Activated T-helper 17 cell treated with anti-CD3 and anti-CD28 coated beads, Interleukin-2, amount 50 U/mL, for 72 hours (primary cell): ENCODE data around the gene MAP1S. TPM values are rescaled to one million over a fixed set of nuclear protein-coding genes. Genes with fewer than 3 reads are reported as not detected.

Experiments
- ATAC-seq: fragments of 150-1000 bp; cut with Tn5 transposase; replicated peaks from 2 replicates; pipeline ENCODE4 v1.10.0; 2021; ENCODE audit warnings: mild to moderate bottlenecking, moderate library complexity
- H3K27ac Mint-ChIP-seq: one replicate; pipeline ENCODE4 v1.8.0; 2022; ENCODE audit warnings: mixed read lengths
- H3K27me3 Mint-ChIP-seq: one replicate; pipeline ENCODE4 v1.8.0; 2022; ENCODE audit warnings: mixed read lengths
- H3K36me3 Mint-ChIP-seq: one replicate; pipeline ENCODE4 v1.8.0; 2022; ENCODE audit warnings: low read depth, mild to moderate bottlenecking, mixed read lengths
- H3K4me1 Mint-ChIP-seq: one replicate; pipeline ENCODE4 v1.8.0; 2022; ENCODE audit warnings: mixed read lengths
- H3K4me3 Mint-ChIP-seq: one replicate; pipeline ENCODE4 v1.8.0; 2022; ENCODE audit warnings: mild to moderate bottlenecking, mixed read lengths
- H3K9me3 Mint-ChIP-seq: one replicate; pipeline ENCODE4 v1.8.0; 2022; ENCODE audit warnings: mixed read lengths
- total RNA-seq, 2 donors: library from RNA; stranded (reverse); gene quantifications; one replicate each; pipeline ENCODE4 v1.2.3, GENCODE V29; 2022

MAP1S gene
- total RNA-seq, 2 donors from 2014 or later, result 74.0 to 83.7 TPM

DNA sequence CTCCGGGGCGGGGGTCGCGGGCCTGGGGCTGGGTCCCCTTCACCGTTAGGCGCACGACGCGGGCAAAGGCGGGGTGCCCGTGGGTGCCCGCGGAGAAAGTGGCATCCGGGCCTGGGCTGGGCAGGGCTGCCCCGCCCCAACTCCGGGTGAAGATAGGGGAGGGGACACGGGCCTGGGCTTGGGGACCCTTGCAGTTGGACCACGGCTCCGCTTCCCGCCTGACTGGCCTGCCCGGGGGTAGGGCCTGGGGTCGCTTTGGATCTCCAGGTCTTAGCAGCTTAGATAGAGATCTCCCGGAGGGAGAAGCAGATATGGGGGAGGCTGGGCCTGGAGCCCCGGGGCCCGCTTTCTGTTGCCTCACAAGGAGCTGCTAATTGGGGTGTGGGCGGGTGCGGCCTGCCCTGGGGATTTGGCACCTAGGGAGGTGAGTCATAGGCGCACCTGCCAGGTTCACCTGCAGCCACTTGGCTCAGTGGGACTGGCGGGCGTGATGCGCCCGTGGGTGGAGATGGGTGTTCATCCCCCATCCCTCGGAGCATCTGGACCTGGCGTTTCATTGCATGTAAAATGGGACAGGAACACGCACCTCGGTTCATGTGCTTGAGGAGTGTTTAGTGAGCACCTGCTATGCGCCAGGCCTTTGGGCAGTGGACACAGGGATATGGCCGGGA lies 585 bp downstream of the MAP1S start:
- peak; percentile 46 for ATAC-seq
- Mint-ChIP-seq H3K9me3 (no peaks in the 10 kb centered on the region), H3K4me3 (peak overlapping the region; percentile 92), H3K27me3 (no peaks in the 10 kb centered on the region), H3K4me1 (peaks cover 19% of the 10 kb centered on the region), H3K27ac (peak overlapping the region; percentile 83), H3K36me3 (peaks cover 50% of the 10 kb centered on the region)

DNA sequence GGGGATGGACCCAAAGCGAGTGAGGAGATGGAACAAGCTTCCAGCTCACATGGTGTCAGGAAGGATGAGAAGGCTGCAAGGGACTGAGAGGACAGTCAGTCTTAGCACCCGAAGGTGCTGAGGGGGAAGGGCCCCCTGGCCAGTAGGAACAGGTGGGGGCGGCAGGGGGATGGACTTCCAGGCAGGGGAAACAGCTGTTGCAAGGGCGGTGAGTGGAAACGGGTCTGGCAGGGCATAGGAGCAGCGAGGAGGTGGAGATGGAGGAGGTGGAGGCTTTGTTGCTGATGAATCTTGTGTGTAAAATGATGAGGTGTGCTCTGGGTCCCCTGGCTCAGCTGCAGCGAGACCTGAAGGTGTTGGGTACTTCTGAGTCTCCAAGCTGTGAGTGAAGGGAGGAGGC lies 1.2 kb downstream of the MAP1S start:
- no peak for ATAC-seq
- Mint-ChIP-seq H3K4me1 (peaks cover 19% of the 10 kb centered on the region), H3K36me3 (peaks cover 54% of the 10 kb centered on the region), H3K9me3 (no peaks in the 10 kb centered on the region), H3K27me3 (no peaks in the 10 kb centered on the region), H3K4me3 (peak overlapping the region; percentile 92), H3K27ac (peak overlapping the region; percentile 83)

DNA sequence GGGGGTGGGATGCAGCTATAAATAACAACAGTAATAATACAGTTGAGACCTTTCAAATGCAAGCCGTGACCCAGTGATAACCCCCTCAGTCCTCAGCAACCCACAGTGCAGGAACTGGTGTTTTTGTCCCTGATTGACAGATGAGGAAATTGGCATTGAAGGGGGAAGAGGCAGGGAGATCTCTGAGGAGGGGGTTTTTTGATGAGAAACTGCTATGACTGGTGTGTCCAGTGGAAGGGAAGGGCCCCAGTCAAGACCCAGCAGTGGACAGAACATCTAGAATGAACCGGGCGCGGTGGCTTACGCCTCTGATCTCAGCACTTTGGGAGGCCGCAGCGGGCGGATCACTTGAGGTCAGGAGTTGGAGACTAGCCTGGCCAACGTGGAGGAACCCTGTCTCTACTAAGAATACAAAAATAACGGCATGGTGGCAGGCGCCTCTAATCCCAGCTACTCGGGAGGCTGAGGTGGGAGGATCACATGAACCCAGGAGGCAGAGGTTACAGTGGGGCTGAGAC lies 1.9 kb downstream of the MAP1S start:
- ATAC-seq, result no peak
- no peaks in the 10 kb centered on the region for H3K27me3 Mint-ChIP-seq
- peak overlapping the region; percentile 92 for H3K4me3 Mint-ChIP-seq
- H3K27ac Mint-ChIP-seq, result peak overlapping the region; percentile 83
- H3K4me1 Mint-ChIP-seq, result peaks cover 19% of the 10 kb centered on the region
- H3K36me3 Mint-ChIP-seq, result peaks cover 58% of the 10 kb centered on the region
- no peaks in the 10 kb centered on the region for H3K9me3 Mint-ChIP-seq

DNA sequence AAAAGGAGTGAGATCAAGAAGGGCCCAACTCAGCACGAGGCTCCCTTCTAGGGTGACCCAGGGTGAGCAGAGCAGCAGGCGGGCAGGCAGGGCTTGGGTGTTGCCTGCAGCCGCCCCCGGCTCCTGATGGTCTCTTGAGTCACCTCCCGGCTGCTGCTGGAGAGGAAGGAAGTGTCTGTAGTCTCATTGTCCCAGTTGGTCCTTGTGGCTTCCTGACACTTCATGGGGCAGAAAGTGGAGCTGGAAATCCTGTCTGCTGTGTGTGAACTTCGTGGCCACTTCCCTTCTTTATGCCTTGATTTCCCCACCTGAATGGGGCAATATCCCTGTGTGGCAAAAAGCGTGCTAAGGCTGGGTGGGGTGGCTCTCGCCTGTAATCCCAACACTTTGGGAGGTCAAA lies 2.5 kb downstream of the MAP1S start:
- ATAC-seq, result no peak
- no peaks in the 10 kb centered on the region for H3K9me3 Mint-ChIP-seq
- peaks cover 58% of the 10 kb centered on the region for H3K36me3 Mint-ChIP-seq
- H3K27ac Mint-ChIP-seq, result peak overlapping the region; percentile 83
- H3K4me1 Mint-ChIP-seq, result peaks cover 19% of the 10 kb centered on the region
- peak overlapping the region; percentile 92 for H3K4me3 Mint-ChIP-seq
- H3K27me3 Mint-ChIP-seq, result no peaks in the 10 kb centered on the region

DNA sequence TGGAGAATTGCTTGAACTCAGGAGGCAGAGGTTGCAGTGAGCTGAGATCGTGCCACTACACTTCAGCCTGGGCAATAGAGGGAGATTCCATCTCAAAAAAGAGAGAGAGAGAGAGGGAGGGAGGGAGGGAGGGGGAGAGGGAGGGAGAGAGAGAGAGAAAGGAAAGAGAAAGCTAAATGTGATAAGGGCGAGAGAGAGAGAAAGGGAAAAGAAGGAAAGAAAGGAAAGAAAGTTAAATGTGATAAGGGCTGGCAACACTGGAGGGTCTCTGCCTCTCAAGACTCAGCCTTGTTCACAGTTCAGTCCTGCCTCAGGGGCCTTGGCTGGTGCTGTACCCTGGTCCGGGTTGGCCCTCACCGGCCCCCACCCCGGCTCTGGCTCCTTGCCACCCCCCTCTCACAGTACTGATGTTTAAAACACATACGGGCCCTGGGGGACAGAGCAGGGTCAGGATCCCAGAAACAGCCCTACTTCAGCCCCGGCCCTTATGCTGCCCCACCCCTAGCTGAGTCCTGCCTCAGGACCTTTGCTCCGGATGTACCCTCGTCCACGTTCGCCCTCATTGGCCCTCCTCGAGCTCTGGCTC lies 3.5 kb downstream of the MAP1S start:
- no peak overlapping the region for H3K27ac Mint-ChIP-seq
- H3K36me3 Mint-ChIP-seq, result peaks cover 59% of the 10 kb centered on the region
- no peaks in the 10 kb centered on the region for H3K9me3 Mint-ChIP-seq
- no peak overlapping the region for H3K4me3 Mint-ChIP-seq
- ATAC-seq, result no peak
- H3K4me1 Mint-ChIP-seq, result peaks cover 19% of the 10 kb centered on the region
- no peaks in the 10 kb centered on the region for H3K27me3 Mint-ChIP-seq

DNA sequence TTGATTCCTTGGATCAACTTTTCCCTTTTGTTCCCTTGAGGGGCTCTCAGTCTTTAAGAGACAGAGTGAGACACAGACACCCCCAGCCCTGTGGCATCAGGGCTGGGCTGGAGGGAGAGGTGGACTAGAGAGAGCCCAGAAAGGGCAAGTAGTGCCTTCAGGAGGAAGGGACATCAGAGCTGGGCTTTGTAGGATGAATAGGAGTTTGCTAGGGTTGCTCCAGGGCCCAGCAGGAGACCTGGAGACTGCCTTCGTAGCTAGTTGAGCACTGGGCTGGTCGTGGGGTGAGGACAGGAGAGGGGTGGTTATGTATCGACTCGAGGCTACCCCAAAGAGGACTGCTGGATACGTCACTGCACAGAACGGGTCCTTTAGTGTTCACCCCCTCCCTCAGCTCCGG lies 5.4 kb downstream of the MAP1S start:
- Mint-ChIP-seq H3K27me3 (no peaks in the 10 kb centered on the region), H3K4me3 (no peak overlapping the region), H3K9me3 (no peaks in the 10 kb centered on the region), H3K4me1 (peaks cover 12% of the 10 kb centered on the region), H3K36me3 (peaks cover 78% of the 10 kb centered on the region), H3K27ac (no peak overlapping the region)
- no peak for ATAC-seq

DNA sequence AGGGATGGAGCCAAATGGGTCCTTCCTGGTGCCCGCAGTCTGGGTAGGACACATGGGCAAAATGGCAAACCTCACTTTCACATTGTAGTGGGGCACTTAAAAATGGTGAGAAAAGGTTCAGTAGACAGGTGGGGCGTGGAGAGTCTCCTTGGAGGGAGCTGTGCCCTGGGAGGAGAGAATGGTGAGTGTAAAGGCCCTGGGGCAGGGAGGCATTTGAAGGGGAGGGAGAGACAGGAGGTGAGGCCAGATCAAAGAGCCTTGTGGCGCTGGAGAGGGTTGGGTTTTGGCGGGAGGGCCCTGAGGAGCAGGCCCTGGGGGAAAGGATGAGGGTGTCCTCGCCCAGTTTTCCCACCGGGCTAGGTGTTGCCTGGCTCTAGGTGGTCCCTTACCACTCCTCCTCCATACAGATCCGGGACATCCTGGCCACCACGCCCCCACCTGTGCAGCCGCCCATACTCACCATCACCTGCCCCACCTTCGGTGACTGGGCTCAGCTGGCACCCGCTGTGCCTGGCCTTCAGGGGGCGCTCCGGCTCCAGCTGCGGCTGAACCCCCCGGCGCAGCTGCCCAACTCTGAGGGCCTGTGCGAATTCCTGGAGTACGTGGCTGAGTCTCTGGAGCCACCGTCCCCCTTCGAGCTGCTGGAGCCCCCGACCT lies 6.3 kb downstream of the MAP1S start:
- ATAC-seq, result peak; percentile 29
- Mint-ChIP-seq H3K4me3 (no peak overlapping the region), H3K9me3 (no peaks in the 10 kb centered on the region), H3K27ac (no peak overlapping the region), H3K36me3 (peaks cover 79% of the 10 kb centered on the region), H3K27me3 (no peaks in the 10 kb centered on the region), H3K4me1 (peaks cover 7% of the 10 kb centered on the region)

DNA sequence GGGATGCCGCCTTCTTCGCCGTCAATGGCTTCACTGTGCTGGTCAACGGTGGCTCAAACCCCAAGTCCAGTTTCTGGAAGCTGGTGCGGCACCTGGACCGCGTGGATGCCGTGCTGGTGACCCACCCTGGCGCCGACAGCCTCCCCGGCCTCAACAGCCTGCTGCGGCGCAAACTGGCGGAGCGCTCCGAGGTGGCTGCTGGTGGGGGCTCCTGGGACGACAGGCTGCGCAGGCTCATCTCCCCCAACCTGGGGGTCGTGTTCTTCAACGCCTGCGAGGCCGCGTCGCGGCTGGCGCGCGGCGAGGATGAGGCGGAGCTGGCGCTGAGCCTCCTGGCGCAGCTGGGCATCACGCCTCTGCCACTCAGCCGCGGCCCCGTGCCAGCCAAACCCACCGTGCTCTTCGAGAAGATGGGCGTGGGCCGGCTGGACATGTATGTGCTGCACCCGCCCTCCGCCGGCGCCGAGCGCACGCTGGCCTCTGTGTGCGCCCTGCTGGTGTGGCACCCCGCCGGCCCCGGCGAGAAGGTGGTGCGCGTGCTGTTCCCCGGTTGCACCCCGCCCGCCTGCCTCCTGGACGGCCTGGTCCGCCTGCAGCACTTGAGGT lies 7.0 kb downstream of the MAP1S start:
- H3K27ac Mint-ChIP-seq, result no peak overlapping the region
- ATAC-seq, result no peak

DNA sequence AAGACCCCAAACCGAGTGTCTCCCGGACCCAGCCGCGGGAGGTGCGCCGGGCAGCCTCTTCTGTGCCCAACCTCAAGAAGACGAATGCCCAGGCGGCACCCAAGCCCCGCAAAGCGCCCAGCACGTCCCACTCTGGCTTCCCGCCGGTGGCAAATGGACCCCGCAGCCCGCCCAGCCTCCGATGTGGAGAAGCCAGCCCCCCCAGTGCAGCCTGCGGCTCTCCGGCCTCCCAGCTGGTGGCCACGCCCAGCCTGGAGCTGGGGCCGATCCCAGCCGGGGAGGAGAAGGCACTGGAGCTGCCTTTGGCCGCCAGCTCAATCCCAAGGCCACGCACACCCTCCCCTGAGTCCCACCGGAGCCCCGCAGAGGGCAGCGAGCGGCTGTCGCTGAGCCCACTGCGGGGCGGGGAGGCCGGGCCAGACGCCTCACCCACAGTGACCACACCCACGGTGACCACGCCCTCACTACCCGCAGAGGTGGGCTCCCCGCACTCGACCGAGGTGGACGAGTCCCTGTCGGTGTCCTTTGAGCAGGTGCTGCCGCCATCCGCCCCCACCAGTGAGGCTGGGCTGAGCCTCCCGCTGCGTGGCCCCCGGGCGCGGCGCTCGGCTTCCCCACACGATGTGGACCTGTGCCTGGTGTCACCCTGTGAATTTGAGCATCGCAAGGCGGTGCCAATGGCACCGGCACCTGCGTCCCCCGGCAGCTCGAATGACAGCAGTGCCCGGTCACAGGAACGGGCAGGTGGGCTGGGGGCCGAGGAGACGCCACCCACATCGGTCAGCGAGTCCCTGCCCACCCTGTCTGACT lies 7.9 kb downstream of the MAP1S start:
- H3K9me3 Mint-ChIP-seq, result no peaks in the 10 kb centered on the region
- H3K27me3 Mint-ChIP-seq, result no peaks in the 10 kb centered on the region
- H3K27ac Mint-ChIP-seq, result no peak overlapping the region
- peaks cover 79% of the 10 kb centered on the region for H3K36me3 Mint-ChIP-seq
- H3K4me1 Mint-ChIP-seq, result peaks cover 6% of the 10 kb centered on the region
- H3K4me3 Mint-ChIP-seq, result no peak overlapping the region
- no peak for ATAC-seq

More for the DNA sequence above, 7.0 kb downstream of the MAP1S start:
- Mint-ChIP-seq H3K4me3 (no peak overlapping the region), H3K36me3 (peaks cover 79% of the 10 kb centered on the region), H3K9me3 (no peaks in the 10 kb centered on the region), H3K27me3 (no peaks in the 10 kb centered on the region), H3K4me1 (peaks cover 8% of the 10 kb centered on the region)

DNA sequence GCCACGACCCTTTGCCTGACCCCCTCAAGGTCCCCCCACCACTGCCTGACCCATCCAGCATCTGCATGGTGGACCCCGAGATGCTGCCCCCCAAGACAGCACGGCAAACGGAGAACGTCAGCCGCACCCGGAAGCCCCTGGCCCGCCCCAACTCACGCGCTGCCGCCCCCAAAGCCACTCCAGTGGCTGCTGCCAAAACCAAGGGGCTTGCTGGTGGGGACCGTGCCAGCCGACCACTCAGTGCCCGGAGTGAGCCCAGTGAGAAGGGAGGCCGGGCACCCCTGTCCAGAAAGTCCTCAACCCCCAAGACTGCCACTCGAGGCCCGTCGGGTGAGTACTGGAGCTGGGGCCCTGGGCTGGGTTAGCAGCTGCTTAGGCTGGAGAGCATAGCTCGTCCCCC lies 8.6 kb downstream of the MAP1S start:
- H3K27ac Mint-ChIP-seq, result no peak overlapping the region
- H3K4me3 Mint-ChIP-seq, result no peak overlapping the region
- H3K9me3 Mint-ChIP-seq, result no peaks in the 10 kb centered on the region
- peaks cover 78% of the 10 kb centered on the region for H3K36me3 Mint-ChIP-seq
- no peaks in the 10 kb centered on the region for H3K27me3 Mint-ChIP-seq
- H3K4me1 Mint-ChIP-seq, result peaks cover 6% of the 10 kb centered on the region
- ATAC-seq, result no peak

DNA sequence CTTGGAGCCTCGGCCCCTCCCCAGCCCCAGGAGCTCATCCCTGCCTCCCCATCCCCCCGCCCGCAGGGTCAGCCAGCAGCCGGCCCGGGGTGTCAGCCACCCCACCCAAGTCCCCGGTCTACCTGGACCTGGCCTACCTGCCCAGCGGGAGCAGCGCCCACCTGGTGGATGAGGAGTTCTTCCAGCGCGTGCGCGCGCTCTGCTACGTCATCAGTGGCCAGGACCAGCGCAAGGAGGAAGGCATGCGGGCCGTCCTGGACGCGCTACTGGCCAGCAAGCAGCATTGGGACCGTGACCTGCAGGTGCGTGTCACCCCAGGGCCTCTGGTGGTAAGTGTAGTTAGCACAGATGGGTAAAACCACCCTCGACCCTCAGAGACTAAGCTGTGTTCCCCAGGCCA lies 13.8 kb downstream of the MAP1S start:
- ATAC-seq, result no peak
- Mint-ChIP-seq H3K4me1 (peaks cover 6% of the 10 kb centered on the region), H3K9me3 (no peaks in the 10 kb centered on the region), H3K4me3 (no peak overlapping the region), H3K27me3 (no peaks in the 10 kb centered on the region), H3K27ac (no peak overlapping the region), H3K36me3 (peaks cover 89% of the 10 kb centered on the region)

DNA sequence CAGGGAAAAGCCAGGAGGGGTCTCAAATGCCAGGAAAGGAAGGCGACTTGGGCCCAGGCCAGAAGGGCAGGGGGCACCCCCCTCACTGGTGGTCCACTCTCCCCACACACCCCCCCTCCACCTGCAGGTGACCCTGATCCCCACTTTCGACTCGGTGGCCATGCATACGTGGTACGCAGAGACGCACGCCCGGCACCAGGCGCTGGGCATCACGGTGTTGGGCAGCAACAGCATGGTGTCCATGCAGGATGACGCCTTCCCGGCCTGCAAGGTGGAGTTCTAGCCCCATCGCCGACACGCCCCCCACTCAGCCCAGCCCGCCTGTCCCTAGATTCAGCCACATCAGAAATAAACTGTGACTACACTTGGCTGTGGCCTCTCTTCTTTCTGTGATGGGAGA lies 14.9 kb downstream of the MAP1S start:
- H3K4me3 Mint-ChIP-seq, result no peak overlapping the region
- H3K36me3 Mint-ChIP-seq, result peaks cover 86% of the 10 kb centered on the region
- ATAC-seq, result no peak
- no peaks in the 10 kb centered on the region for H3K9me3 Mint-ChIP-seq
- no peak overlapping the region for H3K27ac Mint-ChIP-seq
- peaks cover 9% of the 10 kb centered on the region for H3K4me1 Mint-ChIP-seq
- H3K27me3 Mint-ChIP-seq, result no peaks in the 10 kb centered on the region

DNA sequence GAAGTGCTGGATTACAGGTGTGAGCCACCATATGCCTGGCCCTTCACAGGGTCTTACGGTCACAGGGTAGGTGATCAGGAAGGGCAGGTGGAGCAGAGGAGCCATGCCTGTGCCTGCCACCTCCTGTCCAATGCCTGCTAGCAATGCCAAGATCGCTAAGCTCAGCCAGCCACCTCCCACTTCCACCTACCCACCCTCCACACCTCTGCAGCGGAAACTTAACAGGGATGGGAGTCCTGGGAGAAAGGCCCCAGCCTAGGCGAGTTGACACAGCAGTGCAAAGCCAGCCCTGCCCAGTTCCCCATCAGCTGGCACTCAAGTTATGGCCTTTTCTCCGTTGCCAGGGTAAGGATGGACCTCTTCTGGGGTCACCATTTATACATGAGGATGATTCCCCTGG lies 16.1 kb downstream of the MAP1S start:
- H3K36me3 Mint-ChIP-seq, result peaks cover 73% of the 10 kb centered on the region
- no peaks in the 10 kb centered on the region for H3K9me3 Mint-ChIP-seq
- H3K27ac Mint-ChIP-seq, result no peak overlapping the region
- H3K4me1 Mint-ChIP-seq, result peaks cover 10% of the 10 kb centered on the region
- H3K27me3 Mint-ChIP-seq, result no peaks in the 10 kb centered on the region
- no peak for ATAC-seq
- H3K4me3 Mint-ChIP-seq, result no peak overlapping the region

DNA sequence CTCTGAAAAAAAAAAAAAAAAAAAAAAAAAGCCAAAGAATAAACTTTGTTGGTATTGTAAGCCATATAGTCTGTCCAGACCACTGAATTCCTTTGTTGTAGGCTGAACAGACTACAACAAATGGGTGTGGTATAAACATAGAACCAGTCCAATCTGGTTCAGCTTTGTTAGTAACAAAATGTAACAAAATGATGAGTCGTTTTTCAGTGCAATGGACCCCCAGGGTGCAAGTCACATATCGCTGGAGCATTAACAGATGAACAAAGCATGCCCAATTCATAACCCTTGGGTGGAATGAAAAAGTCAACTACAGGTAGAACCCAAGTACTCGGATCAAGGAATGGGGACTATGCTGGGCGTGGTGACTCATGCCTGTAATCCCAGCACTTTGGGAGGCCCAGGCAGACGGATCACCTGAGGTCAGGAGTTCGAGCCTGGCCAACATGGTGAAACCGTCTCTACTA lies 18.4 kb downstream of the MAP1S start:
- Mint-ChIP-seq H3K36me3 (peaks cover 50% of the 10 kb centered on the region), H3K27me3 (no peaks in the 10 kb centered on the region), H3K4me3 (no peak overlapping the region), H3K4me1 (peaks cover 4% of the 10 kb centered on the region), H3K27ac (no peak overlapping the region), H3K9me3 (no peaks in the 10 kb centered on the region)
- ATAC-seq, result no peak
